GM13976 (cell line): ENCODE results near the gene SLC35F3.

ENCODE experiments used
- DNase-seq: peaks from one replicate; pipeline ENCODE4 v3.0.0; 2012; ENCODE audit warnings: low spot score
- CTCF ChIP-seq: IDR thresholded peaks from 2 replicates; pipeline ENCODE4 v1.5.1; 2012; ENCODE audit warnings: borderline replicate concordance, mild to moderate bottlenecking; ENCODE audit not compliant: insufficient read depth; ENCODE audit errors: extremely low read depth, missing control alignments, control extremely low read depth
- in situ Hi-C: fragments of 300-500 bp; cut with MboI; formaldehyde crosslinking; loops from one replicate; pipeline ENCODE4 v1.12.0; 2022; ENCODE audit warnings: low sequenced_read_pairs, mixed read lengths, inconsistent platforms; ENCODE audit not compliant: unreplicated experiment

The SLC35F3 gene

GRCh38 chr1:234316937-234317336, 412.5 kb downstream of the SLC35F3 start:
- in situ Hi-C loops, result loop anchor here (10.0 kb wide), 2 partner anchors 102 to 162 kb away; no protein-coding TSS in a partner anchor
- DNase-seq, result no peak

GRCh38 chr1:234320069-234320468, 415.6 kb downstream of the SLC35F3 start:
- no peak for DNase-seq
- in situ Hi-C loops, result no loop called here
- no peak for TF ChIP-seq CTCF

More at GRCh38 chr1:234316937-234317336, 412.5 kb downstream of the SLC35F3 start:
- TF ChIP-seq CTCF, result no peak

GRCh38 chr1:234320549-234320948, 416.1 kb downstream of the SLC35F3 start:
- in situ Hi-C loops, result no loop called here
- TF ChIP-seq CTCF, result no peak
- DNase-seq, result no peak

GRCh38 chr1:234321231-234321630, 416.8 kb downstream of the SLC35F3 start:
- no peak for DNase-seq
- TF ChIP-seq CTCF, result no peak
- in situ Hi-C loops, result no loop called here

- TF ChIP-seq CTCF, result no peak
These were observed 417.6 kb downstream of the SLC35F3 start for GRCh38 chr1:234322097-234322496.

GRCh38 chr1:234322979-234323378, 418.5 kb downstream of the SLC35F3 start:
- TF ChIP-seq CTCF, result peak; percentile 43
- in situ Hi-C loops, result no loop called here
- DNase-seq, result peak; percentile 56

More at GRCh38 chr1:234322097-234322496, 417.6 kb downstream of the SLC35F3 start:
- no peak for DNase-seq
- in situ Hi-C loops, result no loop called here

GRCh38 chr1:234324821-234325220, 420.3 kb downstream of the SLC35F3 start:
- no peak for DNase-seq
- in situ Hi-C loops, result no loop called here
- TF ChIP-seq CTCF, result no peak
